Measurements from ENCODE around the gene DCC.

DNA sequence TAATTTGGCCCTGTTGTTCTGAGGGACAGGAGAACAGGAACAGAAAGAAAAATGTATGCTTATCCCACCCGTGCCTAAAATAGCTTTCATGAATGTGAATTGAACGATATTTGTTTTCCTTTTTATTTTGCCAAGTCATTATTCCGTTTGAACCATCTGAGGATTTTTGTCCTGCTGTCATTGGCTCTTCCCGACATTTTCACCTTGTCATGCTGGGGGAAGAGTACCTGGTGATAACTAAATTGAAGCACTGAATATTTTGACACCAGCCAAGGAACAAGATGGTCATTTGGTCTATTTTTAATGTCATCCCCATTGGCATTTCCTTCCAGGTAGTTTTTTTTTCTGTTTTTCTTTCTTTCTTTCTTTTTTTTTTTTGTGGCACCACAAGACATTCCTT lies 204.1 kb downstream of the DCC start:
- TF ChIP-seq, protein P1, sequence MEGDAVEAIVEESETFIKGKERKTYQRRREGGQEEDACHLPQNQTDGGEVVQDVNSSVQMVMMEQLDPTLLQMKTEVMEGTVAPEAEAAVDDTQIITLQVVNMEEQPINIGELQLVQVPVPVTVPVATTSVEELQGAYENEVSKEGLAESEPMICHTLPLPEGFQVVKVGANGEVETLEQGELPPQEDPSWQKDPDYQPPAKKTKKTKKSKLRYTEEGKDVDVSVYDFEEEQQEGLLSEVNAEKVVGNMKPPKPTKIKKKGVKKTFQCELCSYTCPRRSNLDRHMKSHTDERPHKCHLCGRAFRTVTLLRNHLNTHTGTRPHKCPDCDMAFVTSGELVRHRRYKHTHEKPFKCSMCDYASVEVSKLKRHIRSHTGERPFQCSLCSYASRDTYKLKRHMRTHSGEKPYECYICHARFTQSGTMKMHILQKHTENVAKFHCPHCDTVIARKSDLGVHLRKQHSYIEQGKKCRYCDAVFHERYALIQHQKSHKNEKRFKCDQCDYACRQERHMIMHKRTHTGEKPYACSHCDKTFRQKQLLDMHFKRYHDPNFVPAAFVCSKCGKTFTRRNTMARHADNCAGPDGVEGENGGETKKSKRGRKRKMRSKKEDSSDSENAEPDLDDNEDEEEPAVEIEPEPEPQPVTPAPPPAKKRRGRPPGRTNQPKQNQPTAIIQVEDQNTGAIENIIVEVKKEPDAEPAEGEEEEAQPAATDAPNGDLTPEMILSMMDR (IDR thresholded peaks at IDR 0.05 in 2 of 3, conservative IDR thresholded peaks at IDR 0.05 in 1 of 3; ENCODE audit: borderline replicate concordance in 1 of 3, insufficient read depth in 1 of 3, low read depth in 2 of 3, low read length in 2 of 3): no peak
- TF ChIP-seq POLR2A (IDR thresholded peaks at IDR 0.05; ENCODE audit: borderline replicate concordance, extremely low read depth, insufficient read depth, insufficient read length): no peak
- no peak for TF ChIP-seq SIN3A (IDR thresholded peaks at IDR 0.05; ENCODE audit: low read depth)
- TF ChIP-seq EGR1 (IDR thresholded peaks at IDR 0.05; ENCODE audit: low read depth): no peak
- TF ChIP-seq CEBPB (IDR thresholded peaks at IDR 0.05; ENCODE audit: low read depth): no peak
- TF ChIP-seq RAD21 (IDR thresholded peaks at IDR 0.05; ENCODE audit: low read depth): no peak

Data from HCT116 (cell line).